LHCN-M2 (cell line): ENCODE results near the gene VMP1. TPM values are rescaled to one million over a fixed set of nuclear protein-coding genes. Genes with fewer than 3 reads are reported as not detected.
"Not testable (repeated sequence)": the region's sequence is repeated elsewhere in the genome, so short reads cannot be mapped to it uniquely, and the experiment has no call there.

ENCODE experiments used
- DNase-seq: peaks from one replicate; pipeline ENCODE4 v3.0.0-alpha.2; 2012; ENCODE audit warnings: low read depth
- total RNA-seq: library from RNA; depleted of rRNA; stranded (reverse); fragments of >200 nt; gene quantifications from 2 replicates; pipeline ENCODE4 v1.2.3, GENCODE V29; 2014

Gene VMP1
- total RNA-seq, 1 experiment from 2014 or later = 193 TPM

- DNase-seq = peak; percentile 88
Observed at GRCh38 chr17:59753522-59754467, 46.3 kb downstream of the VMP1 start.

GRCh38 chr17:59754552-59754951 is 47.1 kb downstream of the VMP1 start:
- peak; percentile 97 for DNase-seq

DNA sequence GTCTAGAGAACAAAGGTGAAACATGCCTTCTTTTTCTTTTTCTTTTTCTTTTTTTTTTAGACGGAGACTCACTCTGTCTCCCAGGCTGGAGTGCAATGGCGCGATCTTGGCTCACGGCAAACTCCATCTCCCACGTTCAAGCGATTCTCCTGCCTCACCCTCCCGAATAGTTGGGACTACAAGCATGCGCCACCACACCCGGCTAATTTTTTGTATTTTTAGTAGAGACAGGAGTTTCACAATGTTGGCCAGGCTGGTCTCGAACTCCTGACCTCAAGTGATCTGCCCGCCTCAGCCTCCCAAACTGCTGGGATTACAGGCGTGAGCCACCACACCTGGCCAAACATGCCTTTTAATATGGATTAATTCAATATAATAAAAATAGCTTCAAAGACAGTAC is 47.6 kb downstream of the VMP1 start:
- not testable (repeated sequence) for DNase-seq

GRCh38 chr17:59756236-59756818 is 48.9 kb downstream of the VMP1 start:
- DNase-seq = peak; percentile 85

DNA sequence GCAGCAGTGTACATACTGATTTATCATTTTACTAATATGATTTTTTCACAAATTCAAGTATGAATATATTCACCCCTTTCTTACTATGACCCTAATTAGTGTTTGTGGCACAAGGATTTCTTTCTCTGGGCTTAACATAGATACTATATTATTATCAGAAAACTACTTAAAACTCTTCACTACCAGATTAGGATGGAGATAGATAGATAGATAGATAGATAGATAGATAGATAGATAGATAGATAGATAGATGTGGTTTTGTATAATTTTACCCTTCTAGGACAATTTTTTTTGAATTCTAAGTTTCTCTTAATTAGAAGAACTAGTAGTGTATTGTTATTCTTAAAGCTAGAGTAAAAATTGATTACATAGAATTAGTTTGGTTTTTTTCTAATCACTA is 49.6 kb downstream of the VMP1 start:
- DNase-seq = no peak

- DNase-seq = no peak
Observed at GRCh38 chr17:59757470-59757869, 50.0 kb downstream of the VMP1 start.

- no peak for DNase-seq
Observed at GRCh38 chr17:59757881-59758385, 50.5 kb downstream of the VMP1 start.

GRCh38 chr17:59758998-59759651 is 51.7 kb downstream of the VMP1 start:
- not testable (repeated sequence) for DNase-seq

- no peak for DNase-seq
Observed at GRCh38 chr17:59760160-59760559, 52.7 kb downstream of the VMP1 start.

- DNase-seq = peak; percentile 54
Observed at GRCh38 chr17:59761385-59762048, 54.1 kb downstream of the VMP1 start.

DNA sequence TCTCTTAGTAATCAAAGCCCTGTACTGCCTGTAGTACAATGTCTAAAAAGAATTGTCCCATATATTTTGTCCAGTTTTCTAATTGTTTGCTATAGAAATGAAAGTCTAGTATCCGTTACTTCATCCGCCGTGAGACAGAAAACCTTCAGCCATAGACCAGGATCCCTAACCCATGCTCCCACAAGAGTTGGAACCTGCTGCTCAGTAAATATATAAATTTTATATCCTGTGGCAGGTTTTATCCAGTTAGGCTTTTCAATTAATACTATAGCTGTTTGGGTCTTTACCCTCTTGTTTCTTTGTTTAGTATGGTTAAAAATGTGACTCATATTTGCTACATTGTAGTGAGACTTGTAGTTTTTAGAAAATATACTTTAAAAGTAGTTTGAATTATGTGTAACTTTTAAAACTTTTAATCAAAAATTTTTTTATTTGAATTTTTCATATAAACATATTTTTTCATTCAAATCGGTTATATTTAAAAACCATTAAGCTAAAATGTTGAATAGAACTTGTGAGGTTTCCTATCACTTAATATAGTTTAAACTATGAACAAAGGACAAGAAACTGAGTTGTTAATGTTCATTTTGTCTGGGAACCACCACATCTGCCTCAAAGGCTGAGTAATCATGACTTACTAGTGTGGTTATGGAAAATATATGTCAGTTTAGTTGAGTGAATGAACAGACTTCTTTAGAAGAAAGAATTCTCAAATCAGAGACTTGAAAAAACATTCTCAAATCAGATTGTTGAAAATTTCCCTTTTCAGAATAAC is 54.8 kb downstream of the VMP1 start:
- DNase-seq = peak; percentile 89

DNA sequence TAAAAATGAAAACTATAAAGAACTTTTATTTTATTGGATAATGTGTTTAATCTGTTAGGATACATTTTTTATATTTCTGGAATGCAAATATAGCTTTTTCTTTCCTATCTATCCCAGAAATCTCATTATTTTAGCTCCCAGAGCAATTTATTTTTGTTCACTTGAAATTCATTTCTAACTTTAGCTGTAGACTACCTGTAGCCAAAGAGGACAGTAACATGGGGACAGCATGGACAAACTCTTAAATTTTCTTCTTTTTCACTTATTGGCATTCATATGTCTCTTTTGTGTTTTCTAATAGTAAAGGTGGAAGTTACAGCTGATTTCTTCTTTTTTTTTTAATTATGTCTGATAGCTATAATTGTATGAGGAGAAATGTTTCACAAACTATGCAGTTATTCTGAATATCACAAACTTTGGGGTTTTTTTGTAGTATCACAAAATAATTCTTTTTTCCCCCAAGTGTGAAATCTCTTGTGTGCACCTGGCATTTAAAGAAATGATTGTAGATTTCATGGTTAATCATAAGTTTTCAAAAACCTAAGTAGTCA is 55.4 kb downstream of the VMP1 start:
- DNase-seq = no peak

- peak; percentile 96 for DNase-seq
Observed at GRCh38 chr17:59763861-59764260, 56.4 kb downstream of the VMP1 start.

- peak; percentile 38 for DNase-seq
Observed at GRCh38 chr17:59764292-59764741, 56.9 kb downstream of the VMP1 start.

GRCh38 chr17:59765038-59765437 is 57.6 kb downstream of the VMP1 start:
- no peak for DNase-seq

- DNase-seq = no peak
Observed at GRCh38 chr17:59766491-59766890, 59.0 kb downstream of the VMP1 start.

GRCh38 chr17:59767176-59767575 is 59.7 kb downstream of the VMP1 start:
- DNase-seq = no peak

DNA sequence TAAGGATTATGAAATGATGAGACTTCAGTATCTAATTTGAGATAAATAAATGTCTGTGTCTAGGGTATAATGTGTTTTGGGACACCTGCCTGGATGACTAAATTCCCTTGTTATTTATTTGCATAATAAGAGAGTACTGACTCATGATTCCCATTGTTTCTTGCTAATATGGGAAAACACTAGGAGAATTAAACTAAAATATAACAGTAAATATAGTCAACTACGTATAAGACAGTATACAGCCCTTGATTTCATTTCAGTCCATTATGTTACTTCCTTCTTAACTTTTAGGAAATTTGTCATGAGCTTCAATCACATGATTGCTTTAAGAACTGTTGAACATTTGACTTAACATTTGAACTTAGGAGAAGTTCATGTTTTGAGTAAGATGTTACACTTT is 62.4 kb downstream of the VMP1 start:
- peak; percentile 47 for DNase-seq

GRCh38 chr17:59771093-59771492 is 63.6 kb downstream of the VMP1 start:
- no peak for DNase-seq

GRCh38 chr17:59775786-59776350 is 68.4 kb downstream of the VMP1 start:
- DNase-seq = no peak
